ENCODE measurements around the gene CD248. TPM values are rescaled to one million over a fixed set of nuclear protein-coding genes. Genes with fewer than 3 reads are reported as not detected.

The CD248 gene
- polyA plus RNA-seq, 2 of the 4 experiments (the other 2 are of a cell fraction) = 0.03 TPM; not detected in 1

GRCh38 chr11:66317322-66317722 is 478 bp upstream of the CD248 start (continued):
- TF ChIP-seq, protein P1, sequence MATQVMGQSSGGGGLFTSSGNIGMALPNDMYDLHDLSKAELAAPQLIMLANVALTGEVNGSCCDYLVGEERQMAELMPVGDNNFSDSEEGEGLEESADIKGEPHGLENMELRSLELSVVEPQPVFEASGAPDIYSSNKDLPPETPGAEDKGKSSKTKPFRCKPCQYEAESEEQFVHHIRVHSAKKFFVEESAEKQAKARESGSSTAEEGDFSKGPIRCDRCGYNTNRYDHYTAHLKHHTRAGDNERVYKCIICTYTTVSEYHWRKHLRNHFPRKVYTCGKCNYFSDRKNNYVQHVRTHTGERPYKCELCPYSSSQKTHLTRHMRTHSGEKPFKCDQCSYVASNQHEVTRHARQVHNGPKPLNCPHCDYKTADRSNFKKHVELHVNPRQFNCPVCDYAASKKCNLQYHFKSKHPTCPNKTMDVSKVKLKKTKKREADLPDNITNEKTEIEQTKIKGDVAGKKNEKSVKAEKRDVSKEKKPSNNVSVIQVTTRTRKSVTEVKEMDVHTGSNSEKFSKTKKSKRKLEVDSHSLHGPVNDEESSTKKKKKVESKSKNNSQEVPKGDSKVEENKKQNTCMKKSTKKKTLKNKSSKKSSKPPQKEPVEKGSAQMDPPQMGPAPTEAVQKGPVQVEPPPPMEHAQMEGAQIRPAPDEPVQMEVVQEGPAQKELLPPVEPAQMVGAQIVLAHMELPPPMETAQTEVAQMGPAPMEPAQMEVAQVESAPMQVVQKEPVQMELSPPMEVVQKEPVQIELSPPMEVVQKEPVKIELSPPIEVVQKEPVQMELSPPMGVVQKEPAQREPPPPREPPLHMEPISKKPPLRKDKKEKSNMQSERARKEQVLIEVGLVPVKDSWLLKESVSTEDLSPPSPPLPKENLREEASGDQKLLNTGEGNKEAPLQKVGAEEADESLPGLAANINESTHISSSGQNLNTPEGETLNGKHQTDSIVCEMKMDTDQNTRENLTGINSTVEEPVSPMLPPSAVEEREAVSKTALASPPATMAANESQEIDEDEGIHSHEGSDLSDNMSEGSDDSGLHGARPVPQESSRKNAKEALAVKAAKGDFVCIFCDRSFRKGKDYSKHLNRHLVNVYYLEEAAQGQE (IDR thresholded peaks at IDR 0.05) = no peak
- TF ChIP-seq SREBF2 (IDR thresholded peaks at IDR 0.05) (no peak), EHF (CRISPR knock-in tag; IDR thresholded peaks at IDR 0.05) (no peak), BHLHE40 (IDR thresholded peaks at IDR 0.05; ENCODE audit: low read depth, low read length) (no peak)

DNA sequence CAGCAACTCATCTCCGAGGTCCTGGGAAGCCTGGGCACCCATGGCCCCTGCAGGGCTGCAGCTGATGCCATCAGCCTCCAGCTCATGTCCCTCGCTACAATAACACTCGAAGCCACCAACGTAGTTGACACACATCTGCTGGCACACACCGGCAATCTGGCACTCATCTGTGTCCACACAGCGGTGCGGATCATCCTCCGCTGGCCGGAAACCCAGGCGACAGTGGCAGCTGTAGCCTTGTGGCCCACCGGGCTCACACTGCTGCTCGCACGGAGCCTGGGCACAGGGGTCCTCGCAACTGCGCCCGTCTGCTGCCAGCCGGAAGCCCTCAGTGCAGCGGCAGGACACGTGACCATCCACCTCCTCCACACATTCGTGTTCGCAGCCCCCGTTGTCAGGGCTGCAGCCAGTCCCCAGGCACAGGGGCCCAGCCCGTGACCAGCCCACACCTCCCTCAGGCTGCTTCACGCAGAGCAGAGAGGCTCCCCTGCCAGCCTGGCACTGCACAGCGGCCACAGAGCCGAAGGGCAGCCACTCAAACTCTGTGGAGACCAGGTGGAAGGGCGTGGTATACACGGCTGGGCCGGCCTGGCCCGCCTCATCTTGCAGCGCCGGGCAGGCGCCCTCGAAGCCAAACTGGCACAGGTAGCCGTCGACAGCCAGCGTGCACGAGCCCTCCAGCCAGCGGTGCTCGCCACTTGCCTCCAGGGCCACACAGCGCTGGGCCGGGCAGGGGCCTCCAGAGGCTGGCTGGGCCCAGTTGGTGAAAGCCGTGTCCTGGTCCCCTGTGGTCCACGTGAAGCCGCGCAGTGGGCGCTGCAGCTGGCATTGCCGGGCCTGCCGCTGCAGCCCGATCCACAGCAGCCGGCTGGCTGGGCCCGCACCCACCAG is 678 bp downstream of the CD248 start:
- CTCF ChIA-PET = interaction anchor here (0.9 to 12.2 kb wide), 5 partner anchors 11 to 73 kb away, joined by 3 to 247 read pairs (median 4); partner anchors contain the start of gene RIN1

GRCh38 chr11:66315498-66315885 is 1.4 kb downstream of the CD248 start:
- H3K27ac ChIP-seq = no peak overlapping the region
- DNase-seq (ENCODE audit: low read depth in 1 of 2, low spot score in 1 of 2) (no peak), ATAC-seq (no peak), FAIRE-seq (no peak)
- no peak overlapping the region for H3K4me2 ChIP-seq
- H3K4me3 ChIP-seq = no peak overlapping the region
- peaks cover 29% of the 10 kb centered on the region for H3K4me1 ChIP-seq
- 87% methylated on average over 14 of the region's 14 CpGs for WGBS (ENCODE audit: missing lambda C conversion rate)
- H3K9me3 ChIP-seq = no peaks in the 10 kb centered on the region
- ChIA-PET POLR2A (no interaction called here), CTCF (interaction anchor here (0.9 to 12.2 kb wide), 5 partner anchors 17 to 73 kb away, joined by 3 to 247 read pairs (median 4); partner anchors contain the start of gene RIN1)
- TF ChIP-seq SREBF2 (IDR thresholded peaks at IDR 0.05) = no peak
- TF ChIP-seq HOXB13 (CRISPR knock-in tag; IDR thresholded peaks at IDR 0.05; ENCODE audit: low read depth) = no peak
- no peak for TF ChIP-seq EHMT2 (IDR thresholded peaks at IDR 0.05; ENCODE audit: low read depth)
- TF ChIP-seq HDAC2 (IDR thresholded peaks at IDR 0.05) = no peak
- TF ChIP-seq ZNF302 (CRISPR knock-in tag; IDR thresholded peaks at IDR 0.05) = no peak
- TF ChIP-seq, protein P2, sequence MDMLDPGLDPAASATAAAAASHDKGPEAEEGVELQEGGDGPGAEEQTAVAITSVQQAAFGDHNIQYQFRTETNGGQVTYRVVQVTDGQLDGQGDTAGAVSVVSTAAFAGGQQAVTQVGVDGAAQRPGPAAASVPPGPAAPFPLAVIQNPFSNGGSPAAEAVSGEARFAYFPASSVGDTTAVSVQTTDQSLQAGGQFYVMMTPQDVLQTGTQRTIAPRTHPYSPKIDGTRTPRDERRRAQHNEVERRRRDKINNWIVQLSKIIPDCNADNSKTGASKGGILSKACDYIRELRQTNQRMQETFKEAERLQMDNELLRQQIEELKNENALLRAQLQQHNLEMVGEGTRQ (IDR thresholded peaks at IDR 0.05) = no peak
- TF ChIP-seq, protein P3, sequence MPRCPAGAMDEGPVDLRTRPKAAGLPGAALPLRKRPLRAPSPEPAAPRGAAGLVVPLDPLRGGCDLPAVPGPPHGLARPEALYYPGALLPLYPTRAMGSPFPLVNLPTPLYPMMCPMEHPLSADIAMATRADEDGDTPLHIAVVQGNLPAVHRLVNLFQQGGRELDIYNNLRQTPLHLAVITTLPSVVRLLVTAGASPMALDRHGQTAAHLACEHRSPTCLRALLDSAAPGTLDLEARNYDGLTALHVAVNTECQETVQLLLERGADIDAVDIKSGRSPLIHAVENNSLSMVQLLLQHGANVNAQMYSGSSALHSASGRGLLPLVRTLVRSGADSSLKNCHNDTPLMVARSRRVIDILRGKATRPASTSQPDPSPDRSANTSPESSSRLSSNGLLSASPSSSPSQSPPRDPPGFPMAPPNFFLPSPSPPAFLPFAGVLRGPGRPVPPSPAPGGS (IDR thresholded peaks at IDR 0.05) = no peak

More for the DNA sequence above, 678 bp downstream of the CD248 start:
- FAIRE-seq (no peak), DNase-seq (ENCODE audit: low read depth in 1 of 2, low spot score in 1 of 2) (no peak), ATAC-seq (no peak)
- H3K9me3 ChIP-seq = no peaks in the 10 kb centered on the region
- peaks cover 29% of the 10 kb centered on the region for H3K4me1 ChIP-seq
- TF ChIP-seq MAZ (IDR thresholded peaks at IDR 0.05; ENCODE audit: borderline replicate concordance, low read depth, low read length) (no peak), HDAC2 (IDR thresholded peaks at IDR 0.05) (no peak), HOXA7 (CRISPR knock-in tag; IDR thresholded peaks at IDR 0.05) (no peak), FOSL2 (IDR thresholded peaks at IDR 0.05) (no peak), FOSL2 (CRISPR knock-in tag; IDR thresholded peaks at IDR 0.05) (no peak), SREBF2 (IDR thresholded peaks at IDR 0.05) (no peak), POLR2AphosphoS2 (conservative IDR thresholded peaks at IDR 0.05; ENCODE audit: low read length) (no peak), ZFP36 (IDR thresholded peaks at IDR 0.05; ENCODE audit: borderline replicate concordance, partially characterized antibody) (no peak), MAX (IDR thresholded peaks at IDR 0.05) (no peak)
- POLR2A ChIA-PET = interaction anchor here (1.0 kb wide), 1 partner anchor 20 kb away, joined by 3 read pairs; the partner anchor contains the start of gene RIN1
- no peak overlapping the region for H3K4me2 ChIP-seq
- WGBS (ENCODE audit: missing lambda C conversion rate) = 85% methylated on average over 19 of the region's 52 CpGs
- peak overlapping the region in 1 of 2 experiments; percentile 79; a peak in 1 of 6 replicates for H3K27ac ChIP-seq
- H3K4me3 ChIP-seq = no peak overlapping the region
